Measurements from ENCODE around the gene AUTS2.
A peak's percentile ranks its signal among the peaks of the same experiment; 100 is the strongest.

Gene AUTS2

DNA sequence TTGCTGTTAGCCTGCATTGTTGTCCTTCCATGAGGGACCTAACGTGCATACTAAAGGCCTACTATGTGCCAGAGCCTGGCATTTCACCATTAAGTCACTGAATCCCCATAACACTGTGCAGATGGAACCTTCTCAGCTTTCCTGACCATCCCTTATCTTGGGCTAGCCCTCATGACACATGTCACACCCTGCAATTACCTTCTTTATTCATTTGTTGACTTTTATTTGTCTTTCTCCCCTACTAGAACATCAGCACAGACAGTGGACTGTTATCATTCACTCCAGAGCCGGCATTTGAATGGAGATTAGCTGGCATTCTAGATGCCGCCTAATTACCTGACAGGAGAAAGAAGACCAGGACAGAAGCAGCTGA is 1062.5 kb downstream of the AUTS2 start:
- DNase-seq: no peak

- no peak for DNase-seq
Observed at GRCh38 chr7:70663680-70664079, 1065.4 kb downstream of the AUTS2 start.

DNA sequence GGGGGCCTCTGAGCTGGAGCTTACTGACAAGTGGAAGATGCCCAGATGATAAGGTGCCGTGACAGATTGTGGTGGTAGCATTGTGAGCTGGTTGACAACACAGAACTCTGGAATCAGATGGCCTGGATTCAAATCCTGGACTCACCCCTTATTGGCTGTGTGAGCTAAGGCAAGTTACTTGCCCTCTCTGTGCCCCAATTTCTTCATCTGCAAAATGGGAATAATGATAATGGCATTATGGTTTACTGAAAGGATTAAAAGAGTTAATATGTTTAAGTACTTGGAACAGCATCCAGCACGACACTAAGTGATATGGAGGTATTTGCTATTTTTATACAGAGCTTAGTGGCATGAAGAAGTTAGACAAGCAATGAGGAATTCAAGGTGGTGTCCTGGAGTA is 1067.7 kb downstream of the AUTS2 start:
- no peak for DNase-seq

DNA sequence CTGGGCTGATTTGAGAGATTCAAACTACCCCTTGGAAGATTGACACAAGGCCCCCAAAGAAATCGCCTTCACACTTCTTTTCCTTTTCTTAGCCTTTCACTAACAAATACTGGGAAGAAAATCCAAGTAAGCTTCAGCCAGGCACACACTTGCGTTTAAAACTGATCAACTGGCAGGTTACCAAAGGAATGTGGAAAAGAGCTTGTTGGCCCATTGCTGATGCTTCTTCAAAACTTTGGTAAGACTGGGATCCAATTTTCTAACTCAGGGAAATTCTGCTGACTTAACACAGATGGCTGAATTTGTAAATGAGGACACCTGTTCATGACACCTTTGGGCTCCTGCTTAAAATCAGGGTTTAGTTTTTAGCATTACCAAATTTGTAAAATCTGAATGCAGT is 1069.1 kb downstream of the AUTS2 start:
- DNase-seq: no peak

- no peak for DNase-seq
Observed at GRCh38 chr7:70668606-70669358, 1070.5 kb downstream of the AUTS2 start.

DNA sequence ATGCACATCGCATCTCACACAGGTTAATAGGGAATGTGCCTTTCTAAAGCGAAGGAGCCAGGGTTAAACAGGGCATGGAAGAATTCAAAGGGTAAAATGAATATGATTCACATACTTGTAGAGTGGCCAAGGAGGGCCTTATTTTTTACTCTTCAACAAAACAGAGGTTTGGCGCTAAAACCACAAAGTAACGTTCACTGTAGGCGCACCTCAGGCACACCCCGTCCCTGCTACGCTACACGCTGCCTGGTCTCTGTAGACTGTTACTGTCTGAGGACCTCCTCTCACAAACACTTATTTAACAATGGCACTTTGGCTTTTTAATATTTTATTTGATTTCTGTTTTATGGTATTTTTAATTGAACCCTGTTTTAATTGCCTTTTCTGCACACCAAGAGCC is 1071.6 kb downstream of the AUTS2 start:
- DNase-seq: peak; percentile 28

- DNase-seq: no peak
Observed at GRCh38 chr7:70670288-70670687, 1072.0 kb downstream of the AUTS2 start.

- no peak for DNase-seq
Observed at GRCh38 chr7:70673778-70674570, 1075.7 kb downstream of the AUTS2 start.

GRCh38 chr7:70674571-70675010 is 1076.3 kb downstream of the AUTS2 start:
- DNase-seq: no peak

GRCh38 chr7:70676243-70676642 is 1078.0 kb downstream of the AUTS2 start:
- DNase-seq: no peak

GRCh38 chr7:70678621-70679251 is 1080.5 kb downstream of the AUTS2 start:
- DNase-seq: no peak

DNA sequence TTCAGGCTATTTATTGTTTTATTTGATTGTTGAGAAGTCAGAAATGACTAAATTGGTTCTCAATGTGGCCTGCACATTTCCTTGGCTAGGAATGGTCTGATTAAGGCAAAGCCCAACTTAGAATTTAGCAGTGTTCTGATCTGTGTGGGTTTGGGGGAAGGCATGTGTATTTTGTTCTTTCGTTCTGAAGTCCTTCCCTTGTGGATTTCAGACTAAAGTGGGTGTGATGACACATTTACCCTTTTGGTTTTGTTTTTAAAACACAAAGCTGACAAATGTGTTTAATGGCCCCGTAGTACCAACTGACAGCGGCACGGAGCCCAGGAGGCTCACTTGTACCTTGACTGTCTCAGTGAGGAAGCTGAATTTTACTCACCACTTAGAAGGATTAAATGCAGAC is 1081.4 kb downstream of the AUTS2 start:
- DNase-seq: no peak

GRCh38 chr7:70680306-70680705 is 1082.0 kb downstream of the AUTS2 start:
- DNase-seq: no peak

GRCh38 chr7:70680743-70681468 is 1082.6 kb downstream of the AUTS2 start:
- no peak for DNase-seq

DNA sequence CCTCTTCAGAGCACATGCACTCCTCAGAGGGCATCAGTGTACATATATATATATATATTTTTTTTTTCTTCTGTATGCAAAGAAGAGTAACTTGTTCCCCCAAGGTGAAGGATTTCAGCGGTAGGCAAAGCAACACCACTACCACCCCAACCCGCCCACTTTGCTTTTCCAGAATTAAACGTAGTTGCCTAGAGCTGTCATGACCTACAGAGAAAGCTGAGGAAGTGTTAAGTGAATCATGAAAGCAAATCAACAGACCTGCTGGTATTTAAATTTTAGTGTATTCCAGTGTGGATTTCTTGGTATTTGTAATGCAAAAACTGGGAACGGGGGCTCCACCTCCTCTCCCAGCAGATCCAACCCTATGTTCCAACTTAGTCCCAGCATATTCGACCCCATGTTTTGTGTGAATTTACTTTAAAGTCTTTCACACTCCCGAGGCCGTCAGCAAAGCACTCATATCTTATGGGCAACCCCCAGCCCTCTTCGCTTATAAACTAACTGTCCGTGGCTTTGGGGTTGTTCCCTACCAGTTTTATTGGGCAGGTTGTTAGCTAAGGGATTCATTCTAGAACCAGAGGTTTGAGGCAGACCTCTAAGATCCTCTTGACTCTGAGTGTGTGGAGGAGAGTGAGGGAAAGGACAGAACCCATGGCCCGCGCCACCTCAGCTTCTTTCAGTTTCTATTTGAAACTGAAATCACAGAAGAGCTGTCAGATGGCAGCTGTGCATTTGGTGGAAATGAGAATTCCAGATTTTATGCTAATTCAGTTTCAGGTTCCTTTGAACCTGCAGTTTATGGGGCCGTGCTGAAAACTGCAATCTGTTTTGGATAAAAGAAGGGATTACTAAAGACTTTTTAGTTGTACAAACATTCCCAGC is 1083.4 kb downstream of the AUTS2 start:
- DNase-seq: no peak

GRCh38 chr7:70684173-70684572 is 1085.9 kb downstream of the AUTS2 start:
- no peak for DNase-seq

DNA sequence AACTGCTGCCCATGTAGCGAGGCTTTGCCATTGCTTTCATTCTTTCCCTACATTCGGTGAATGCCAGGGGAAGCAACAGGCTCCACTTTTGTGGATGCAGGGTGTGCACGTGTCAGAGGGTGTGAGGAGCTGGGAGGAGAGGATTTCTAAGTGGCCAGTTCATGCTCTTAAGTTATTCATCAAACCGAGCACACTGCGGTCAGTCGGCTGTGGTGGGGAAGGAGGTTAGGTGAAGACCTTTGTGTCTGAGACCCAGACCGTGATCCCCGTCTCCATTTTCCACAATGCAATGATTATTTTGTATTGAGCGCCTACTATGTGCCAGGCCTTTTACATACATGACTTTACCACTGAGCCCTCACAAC is 1095.0 kb downstream of the AUTS2 start:
- no peak for DNase-seq

- DNase-seq: peak; percentile 75
Observed at GRCh38 chr7:70693686-70694433, 1095.6 kb downstream of the AUTS2 start.

DNA sequence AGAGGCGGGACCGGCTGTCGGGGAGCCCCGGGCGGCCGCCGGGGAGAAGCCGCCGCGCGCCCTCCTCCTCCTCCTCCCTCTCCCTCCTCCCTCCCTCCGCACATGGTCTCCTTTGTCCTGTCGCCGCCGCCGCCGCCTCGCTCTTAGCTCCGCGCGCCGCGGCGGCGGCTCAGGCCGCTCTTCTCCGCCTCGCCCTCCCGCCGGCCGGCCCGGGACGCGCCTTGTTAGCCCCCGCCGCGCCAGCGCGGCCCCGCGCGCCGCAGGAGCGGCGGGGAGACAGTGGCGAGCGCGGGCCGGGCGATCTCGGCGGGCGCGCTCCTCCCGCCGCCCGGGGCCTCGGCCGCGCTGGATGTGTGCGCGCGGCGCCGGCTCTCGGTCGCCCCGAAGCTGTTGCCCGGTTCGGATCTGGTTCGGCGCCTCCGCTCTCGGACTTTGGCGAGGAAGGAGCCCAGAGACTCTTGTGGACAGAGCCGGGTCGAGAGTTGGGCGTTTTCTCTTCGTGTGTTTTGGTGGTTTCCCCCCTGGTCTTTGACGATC is 1096.2 kb downstream of the AUTS2 start:
- DNase-seq: peak; percentile 45

GRCh38 chr7:70694971-70695794 is 1096.9 kb downstream of the AUTS2 start:
- DNase-seq: peak; percentile 31
